H1 (cell line): ENCODE data around the gene AIG1. TPM values are rescaled to one million over a fixed set of nuclear protein-coding genes. Genes with fewer than 3 reads are reported as not detected.

Experiments
- CTCF ChIA-PET: fragments of 300-600 bp; sonication (Branson Sonifier 250); formaldehyde crosslinking; loops from one replicate; lab custom pipeline; 2021; ENCODE audit not compliant: partially characterized antibody; lab: Charles Lee
- POLR2A ChIA-PET: fragments of 300-600 bp; sonication (Branson Sonifier 250); formaldehyde crosslinking; loops from one replicate; lab custom pipeline; 2021; ENCODE audit warnings: inconsistent platforms; ENCODE audit not compliant: partially characterized antibody; lab: Charles Lee
- DNase-seq, 2 experiments: peaks; one replicate each; pipeline versions ENCODE4 v3.0.0 to v3.0.0-alpha.2; 2010 to 2022; ENCODE audit warnings: low spot score in 2 of 2, low read depth in 1 of 2, mixed read lengths in 1 of 2
- FAIRE-seq: peaks from 2 replicates; lab custom pipeline; 2011; peaks lifted over from hg19 to GRCh38; lab: Jason Lieb, UNC
- H2AFZ ChIP-seq: 2 replicates; pipeline ENCODE4 v1.8.1; 2012; ENCODE audit warnings: low read length, inconsistent platforms
- H2AK5ac ChIP-seq: 2 replicates; pipeline ENCODE4 v1.6.1; 2013; ENCODE audit warnings: low read depth, low read length
- H2BK120ac ChIP-seq: replicated peaks from 2 replicates; pipeline ENCODE3; 2013; ENCODE audit warnings: low read depth, low read length, inconsistent platforms
- H2BK12ac ChIP-seq: 2 replicates; pipeline ENCODE4 v1.6.1; 2013; ENCODE audit warnings: low read depth, low read length
- H2BK15ac ChIP-seq: 2 replicates; pipeline ENCODE4 v1.6.1; 2013; ENCODE audit warnings: low read length
- H2BK20ac ChIP-seq: 2 replicates; pipeline ENCODE4 v1.6.1; 2013; ENCODE audit warnings: low read length
- H2BK5ac ChIP-seq: 2 replicates; pipeline ENCODE4 v1.6.1; 2013; ENCODE audit warnings: low read depth, low read length
- H3K14ac ChIP-seq: 2 replicates; pipeline ENCODE4 v1.6.1; 2013; ENCODE audit warnings: inconsistent platforms; ENCODE audit not compliant: insufficient read length
- H3K18ac ChIP-seq: 2 replicates; pipeline ENCODE4 v1.6.1; 2013; ENCODE audit warnings: low read length; ENCODE audit errors: extremely low read depth
- H3K23ac ChIP-seq: 2 replicates; pipeline ENCODE4 v1.6.1; 2013; ENCODE audit warnings: inconsistent platforms; ENCODE audit not compliant: insufficient read length
- H3K23me2 ChIP-seq: 2 replicates; pipeline ENCODE4 v1.6.1; 2013; ENCODE audit warnings: low read depth, low read length
- H3K27ac ChIP-seq: 2 replicates; pipeline ENCODE4 v1.6.1; 2011; ENCODE audit warnings: low read depth, low read length, inconsistent platforms
- H3K27me3 ChIP-seq, 4 experiments: replicated peaks in 1 of 4; 1 replicate in 1 of 4; 2 replicates in 3 of 4; pipeline versions ENCODE4 v1.6.1 to v1.8.1; 2011 to 2013; ENCODE audit warnings: low read length in 3 of 4, mild to moderate bottlenecking in 3 of 4, inconsistent platforms in 2 of 4, mixed read lengths in 2 of 4, moderate library complexity in 1 of 4; ENCODE audit not compliant: control insufficient read depth in 3 of 4, insufficient read depth in 3 of 4; ENCODE audit errors: extremely low read depth in 1 of 4
- H3K36me3 ChIP-seq, 4 experiments: 2 replicates each; pipeline versions ENCODE4 v1.6.1 to v1.8.1; 2011 to 2013; ENCODE audit warnings: mild to moderate bottlenecking in 4 of 4, low read length in 3 of 4, moderate library complexity in 2 of 4, control low read depth in 1 of 4, inconsistent platforms in 1 of 4; ENCODE audit not compliant: insufficient read depth in 4 of 4, control insufficient read depth in 2 of 4
- H3K4ac ChIP-seq: replicated peaks from 2 replicates; pipeline ENCODE3; 2013; ENCODE audit warnings: low read length, low read depth, mixed read lengths, inconsistent platforms; ENCODE audit not compliant: insufficient read length
- H3K4me1 ChIP-seq, 4 experiments: replicated peaks in 1 of 4; 1 replicate in 1 of 4; 2 replicates in 3 of 4; pipeline versions ENCODE4 v1.6.1 to v1.8.1; 2011 to 2013; ENCODE audit warnings: low read length in 3 of 4, inconsistent platforms in 2 of 4, mixed read lengths in 1 of 4; ENCODE audit not compliant: insufficient read depth in 4 of 4, control insufficient read depth in 3 of 4
- H3K4me2 ChIP-seq, 2 experiments: 2 replicates each; pipeline versions ENCODE4 v1.6.1 to v1.8.1; 2011 to 2013; ENCODE audit warnings: low read depth in 2 of 2, low read length in 2 of 2, control low read depth in 1 of 2, inconsistent platforms in 1 of 2, mild to moderate bottlenecking in 1 of 2; ENCODE audit not compliant: insufficient read depth in 1 of 2
- H3K4me3 ChIP-seq, 4 experiments: fragments of 200-600, 300-600 bp in 1 of 4; sonication (generic), shearing (Covaris generic), sonication (Bioruptor Twin) in 1 of 4; 2 replicates each; pipeline versions ENCODE4 v1.5.1 to v1.8.1; 2011 to 2016; ENCODE audit warnings: low read length in 4 of 4, low read depth in 3 of 4, control low read depth in 2 of 4, inconsistent platforms in 2 of 4, mild to moderate bottlenecking in 2 of 4, mixed read lengths in 1 of 4, moderate library complexity in 1 of 4; ENCODE audit not compliant: insufficient read depth in 2 of 4; ENCODE audit errors: extremely low read depth in 1 of 4
- H3K56ac ChIP-seq: replicated peaks from 2 replicates; pipeline ENCODE3; 2013; ENCODE audit warnings: low read depth, mild to moderate bottlenecking, mixed read lengths, low read length, inconsistent platforms; ENCODE audit not compliant: insufficient read length
- H3K79me1 ChIP-seq: 2 replicates; pipeline ENCODE4 v1.6.1; 2013; ENCODE audit warnings: low read depth, low read length, control low read depth
- H3K79me2 ChIP-seq, 2 experiments: 2 replicates each; pipeline versions ENCODE4 v1.6.1 to v1.8.1; 2012 to 2013; ENCODE audit warnings: low read length in 2 of 2, mild to moderate bottlenecking in 2 of 2, inconsistent platforms in 1 of 2; ENCODE audit not compliant: insufficient read depth in 2 of 2, control insufficient read depth in 1 of 2
- H3K9ac ChIP-seq, 4 experiments: replicated peaks in 1 of 4; 1 replicate in 1 of 4; 2 replicates in 3 of 4; pipeline versions ENCODE4 v1.6.1 to v1.8.1; 2011 to 2013; ENCODE audit warnings: low read depth in 3 of 4, low read length in 3 of 4, control low read depth in 2 of 4, mild to moderate bottlenecking in 2 of 4, moderate library complexity in 2 of 4, inconsistent platforms in 1 of 4; ENCODE audit errors: extremely low read depth in 1 of 4
- H3K9me3 ChIP-seq, 2 experiments: 2 replicates each; pipeline versions ENCODE4 v1.6.1 to v1.8.1; 2012 to 2013; ENCODE audit warnings: mild to moderate bottlenecking in 2 of 2, moderate library complexity in 2 of 2, control low read depth in 1 of 2, inconsistent platforms in 1 of 2, low read depth in 1 of 2, low read length in 1 of 2, mixed read lengths in 1 of 2; ENCODE audit not compliant: insufficient read depth in 2 of 2
- H4K20me1 ChIP-seq, 2 experiments: replicated peaks in 1 of 2; 2 replicates each; pipeline versions ENCODE3 to v1.8.1; 2011 to 2013; ENCODE audit warnings: inconsistent platforms in 2 of 2, low read length in 2 of 2, mild to moderate bottlenecking in 1 of 2; ENCODE audit not compliant: insufficient read depth in 2 of 2, control insufficient read depth in 1 of 2
- H4K5ac ChIP-seq: 2 replicates; pipeline ENCODE4 v1.6.1; 2013; ENCODE audit warnings: low read length, low read depth, mixed read lengths, inconsistent platforms; ENCODE audit not compliant: insufficient read length
- H4K8ac ChIP-seq: 2 replicates; pipeline ENCODE4 v1.8.0; 2013; ENCODE audit warnings: mild to moderate bottlenecking, moderate library complexity, low read length, inconsistent platforms; ENCODE audit not compliant: insufficient read depth; ENCODE audit errors: extremely low read depth
- H4K91ac ChIP-seq: replicated peaks from 2 replicates; pipeline ENCODE3; 2013; ENCODE audit warnings: low read length, mixed read lengths, inconsistent platforms; ENCODE audit not compliant: insufficient read length
- HDAC6 ChIP-seq: IDR thresholded peaks from one replicate; pipeline ENCODE4 v1.7.1; 2012; ENCODE audit warnings: low read depth, mild to moderate bottlenecking, inconsistent platforms, low read length, moderate library complexity
- POLR2A ChIP-seq, 2 experiments: IDR thresholded peaks; 1 replicate in 1 of 2; 2 replicates in 1 of 2; pipeline ENCODE4 v1.6.1; 2011; ENCODE audit warnings: low read depth in 2 of 2, low read length in 2 of 2, mild to moderate bottlenecking in 2 of 2; ENCODE audit errors: control extremely low read depth in 1 of 2
- WGBS, 2 experiments: shearing (Covaris generic) in 1 of 2; methylation state at CpG; one replicate each; pipeline versions ENCODE4 v1.1.6 to v1.1.7; 2013 to 2015; ENCODE audit warnings: low lambda C conversion rate in 2 of 2, mixed read lengths in 2 of 2, inconsistent platforms in 1 of 2, low coverage in 1 of 2, missing lambda C conversion rate in 1 of 2; ENCODE audit not compliant: insufficient replicate concordance in 2 of 2, insufficient coverage in 1 of 2, insufficient read length in 1 of 2; ENCODE audit errors: extremely low coverage in 1 of 2, missing lambda C conversion rate in 1 of 2; 5-methylcytosine and 5-hydroxymethylcytosine counted together
- polyA plus RNA-seq, 7 experiments: library from polyadenylated mRNA; depleted of rRNA in 3 of 7; stranded (reverse) in 5 of 7; unstranded in 2 of 7; fragments of >200 nt in 5 of 7; fragments of 200-250 nt in 2 of 7; gene quantifications; 1 replicate in 5 of 7; 2 replicates in 1 of 7; 4 replicates in 1 of 7; pipeline versions ENCODE4 v1.2.1 to v1.2.3, GENCODE V29; 2011 to 2013; ENCODE audit warnings: missing spikeins in 2 of 7, mixed read lengths in 2 of 7
- total RNA-seq: library from RNA; stranded (reverse); fragmentation: NEBNext Ultra II Directional; extraction: Animal tissue kit (Norgen Biotek cat#: 25700); gene quantifications from 2 replicates; pipeline ENCODE4 v1.2.1, GENCODE V29; 2021

Gene AIG1
- total and polyA plus RNA-seq, 2 of the 8 experiments (the other 6 are each of a cell fraction or from before 2014, with no cell fraction given): 56.6 to 58.4 TPM

DNA sequence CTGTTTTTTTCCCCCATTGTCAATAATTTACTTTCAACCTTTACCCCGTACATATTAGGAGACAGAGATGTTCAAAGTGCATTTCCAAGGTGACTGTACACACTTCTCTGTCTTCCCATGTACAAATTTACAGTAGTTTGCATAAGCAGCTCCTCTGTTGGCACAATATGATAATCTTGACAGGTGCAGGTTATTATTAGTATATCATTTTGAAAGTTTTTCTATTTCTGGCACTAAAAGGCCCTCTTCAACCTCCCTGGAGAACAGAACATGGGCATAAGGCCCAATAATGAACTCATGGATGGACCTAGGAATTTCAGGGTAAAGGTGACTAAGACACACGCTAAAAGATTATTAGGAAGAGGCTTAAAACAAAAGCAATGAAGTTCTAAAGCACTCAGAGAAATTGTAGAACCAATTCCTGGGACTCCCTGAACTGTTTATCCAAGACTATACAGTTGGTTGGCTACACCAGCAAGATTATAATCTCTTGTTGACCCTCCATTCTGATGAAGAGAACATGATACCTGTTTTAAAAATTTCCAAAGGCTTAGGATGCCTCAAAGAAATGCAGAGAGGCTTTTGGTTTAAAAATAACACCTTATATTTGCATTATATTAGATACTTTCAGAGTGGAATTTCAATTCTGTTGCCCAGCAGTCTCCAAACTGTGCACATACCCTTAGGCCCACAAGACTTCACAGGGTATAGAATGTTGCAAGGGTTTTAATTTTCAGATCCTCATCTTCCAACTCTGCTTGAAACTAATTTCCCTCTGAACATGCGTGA is 1.1 kb downstream of the AIG1 start:
- Histone ChIP-seq H3K56ac (no peak overlapping the region), H3K79me2 (peaks cover 0 to 28% of the 10 kb centered on the region in 2 experiments; a peak in 2 of 4 replicates), H3K4me1 (peaks cover 5 to 20% (median 15%) of the 10 kb centered on the region in 4 experiments; a peak in 5 of 7 replicates), H3K4me3 (peak overlapping the region; percentile 75 to 89 (median 78)), H4K5ac (no peak overlapping the region), H4K20me1 (no peaks in the 10 kb centered on the region), H2AK5ac (no peak overlapping the region), H3K36me3 (no peaks in the 10 kb centered on the region), H2BK12ac (no peak overlapping the region), H3K14ac (no peak overlapping the region), H3K9me3 (no peaks in the 10 kb centered on the region), H3K27ac (no peak overlapping the region), H3K23me2 (peaks cover 8% of the 10 kb centered on the region), H3K4ac (no peak overlapping the region), H3K79me1 (0 out of 2 replicates have a peak, but pooled peaks cover 2% of the 10 kb centered on the region), H4K8ac (no peak overlapping the region), H3K9ac (no peak overlapping the region), H4K91ac (no peak overlapping the region), H2BK20ac (no peak overlapping the region), H3K4me2 (peak overlapping the region; percentile 78 to 83), H3K23ac (no peak overlapping the region), H2AFZ (no peak overlapping the region), H2BK120ac (no peak overlapping the region), H3K27me3 (no peaks in the 10 kb centered on the region), H2BK15ac (no peak overlapping the region), H3K18ac (0 out of 2 replicates have a peak overlapping the region, but pooled peaks have one; percentile 42), H2BK5ac (peak overlapping the region; percentile 61; the same call in 1 of the 2 replicates)
- ChIA-PET CTCF (interaction anchor here (0.9 kb wide), 1 partner anchor 35 kb away, joined by 3 read pairs; no protein-coding TSS in a partner anchor), POLR2A (interaction anchor here (0.7 to 1.4 kb wide), 5 partner anchors 10 to 389 kb away, joined by 3 to 4 read pairs (median 3); partner anchors contain the start of genes ADAT2 and PEX3)
- TF ChIP-seq POLR2A (IDR thresholded peaks at IDR 0.05; ENCODE audit: control extremely low read depth in 1 of 2, low read depth in 2 of 2, low read length in 2 of 2) (0 out of 3 replicates have a peak, but pooled peaks of 1 of the 2 experiments have one; percentile 11), HDAC6 (no peak)
- DNase-seq (no peak), FAIRE-seq (no peak)
- 53% methylated on average over 3 of the region's 3 CpGs; no CpG with 5 or more reads in 1 of the 2 experiments for WGBS, 2 experiments
